OCI-LY1 (cell line): ENCODE measurements around the gene EIF1AD.
A peak's percentile ranks its signal among the peaks of the same experiment; 100 is the strongest.

Experiments
- H2AFZ ChIP-seq: fragments of 200-600 bp; sonication (generic), shearing (Covaris generic); 2 replicates; pipeline ENCODE4 v1.6.0; 2014; ENCODE audit warnings: antibody characterized with exemption, mild to moderate bottlenecking, low read length
- H3F3A ChIP-seq: fragments of 200-600 bp; sonication (generic), shearing (Covaris generic); 2 replicates; pipeline ENCODE4 v1.6.0; 2014; ENCODE audit warnings: mild to moderate bottlenecking, antibody characterized with exemption, low read length, moderate library complexity; ENCODE audit not compliant: insufficient read depth
- H3K27ac ChIP-seq: fragments of 200-600 bp; sonication (generic); 2 replicates; pipeline ENCODE4 v1.5.1; 2014; ENCODE audit warnings: low read length, mixed run types, mild to moderate bottlenecking, low read depth; ENCODE audit not compliant: poor library complexity, severe bottlenecking
- H3K27me3 ChIP-seq: fragments of 200-600 bp; sonication (generic); 2 replicates; pipeline ENCODE4 v1.6.0; 2014; ENCODE audit warnings: antibody characterized with exemption, mild to moderate bottlenecking, low read length, moderate library complexity; ENCODE audit not compliant: insufficient read depth
- H3K36me3 ChIP-seq: fragments of 200-600 bp; sonication (generic); 2 replicates; pipeline ENCODE4 v1.6.1; 2014; ENCODE audit warnings: mild to moderate bottlenecking, antibody characterized with exemption, low read length, moderate library complexity, mixed read lengths; ENCODE audit not compliant: insufficient read depth
- H3K4me1 ChIP-seq: fragments of 200-600 bp; sonication (generic); 2 replicates; pipeline ENCODE4 v1.5.1; 2014; ENCODE audit warnings: mild to moderate bottlenecking, low read length, moderate library complexity; ENCODE audit not compliant: insufficient read depth, severe bottlenecking
- H3K4me2 ChIP-seq: fragments of 200-600 bp; sonication (generic), shearing (Covaris generic); 2 replicates; pipeline ENCODE4 v1.6.1; 2014; ENCODE audit warnings: low read length
- H3K4me3 ChIP-seq: fragments of 200-600 bp; sonication (generic); 2 replicates; pipeline ENCODE4 v1.5.1; 2014; ENCODE audit warnings: low read length, low read depth, mild to moderate bottlenecking, mixed read lengths; ENCODE audit not compliant: poor library complexity, severe bottlenecking
- H3K79me2 ChIP-seq: fragments of 200-600 bp; shearing (Covaris generic); 2 replicates; pipeline ENCODE4 v1.6.1; 2016; ENCODE audit warnings: mixed run types, low read length, mixed read lengths; ENCODE audit not compliant: insufficient read depth
- H3K9ac ChIP-seq: fragments of 200-600 bp; sonication (generic), shearing (Covaris generic); 2 replicates; pipeline ENCODE4 v1.6.1; 2014; ENCODE audit warnings: mild to moderate bottlenecking, low read length, mixed read lengths
- H3K9me2 ChIP-seq: fragments of 200-600 bp; sonication (generic), shearing (Covaris generic); 2 replicates; pipeline ENCODE4 v1.6.1; 2014; ENCODE audit warnings: low read depth, mild to moderate bottlenecking, low read length, mixed read lengths
- H3K9me3 ChIP-seq: fragments of 200-600 bp; shearing (Covaris generic); 2 replicates; pipeline ENCODE4 v1.6.1; 2014; ENCODE audit warnings: low read length, mixed read lengths
- H4K20me1 ChIP-seq: fragments of 200-600 bp; sonication (generic), shearing (Covaris generic); 2 replicates; pipeline ENCODE4 v1.6.0; 2016; ENCODE audit warnings: mild to moderate bottlenecking, low read length; ENCODE audit not compliant: insufficient read depth
- EZH2 ChIP-seq: fragments of 200-600 bp; sonication (generic), shearing (Covaris generic); IDR thresholded peaks from 2 replicates; pipeline ENCODE4 v1.8.0; 2017; ENCODE audit warnings: borderline replicate concordance, mixed run types, mild to moderate bottlenecking, antibody characterized with exemption, low read length, moderate library complexity, mixed read lengths
- TF ChIP-seq, protein P1 (sequence below): fragments of 200-600 bp; sonication (generic), shearing (Covaris generic); IDR thresholded peaks from 2 replicates; pipeline ENCODE4 v1.5.1; 2017; ENCODE audit warnings: mild to moderate bottlenecking, antibody characterized with exemption, low read length, moderate library complexity, mixed read lengths

Gene EIF1AD

DNA sequence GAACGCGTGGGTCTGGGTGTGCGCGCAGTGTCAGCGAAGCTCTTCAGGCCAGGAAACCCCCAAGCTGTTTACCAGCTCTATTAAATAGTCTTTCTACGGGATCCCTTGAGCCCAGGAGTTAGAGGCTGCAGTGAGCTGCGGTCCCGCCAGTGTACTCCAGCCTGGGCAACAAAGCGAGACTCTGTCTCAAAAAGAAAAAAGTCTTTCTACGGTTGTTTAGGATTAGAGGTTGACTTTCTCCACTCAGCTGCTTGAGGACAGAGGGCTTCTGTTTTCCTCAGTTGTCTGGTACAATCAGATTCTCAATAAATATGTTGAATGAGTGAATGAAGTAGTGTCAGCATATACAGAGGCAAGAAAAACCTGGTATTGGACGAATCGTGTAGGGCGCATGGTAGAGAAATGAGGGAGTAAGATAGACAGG lies 39.8 kb downstream of the EIF1AD start:
- Histone ChIP-seq H3K4me1 (peaks cover 25% of the 10 kb centered on the region), H3K9me2 (no peaks in the 10 kb centered on the region), H3K4me3 (peak overlapping the region; percentile 100), H3K9ac (peak overlapping the region; percentile 100), H4K20me1 (no peaks in the 10 kb centered on the region), H2AFZ (no peak overlapping the region), H3K27me3 (no peaks in the 10 kb centered on the region), H3F3A (no peaks in the 10 kb centered on the region; the same call in 1 of the 2 replicates), H3K27ac (no peak overlapping the region), H3K79me2 (peaks cover 13% of the 10 kb centered on the region), H3K4me2 (peak overlapping the region; percentile 99), H3K9me3 (no peaks in the 10 kb centered on the region), H3K36me3 (peaks cover 35% of the 10 kb centered on the region)
- TF ChIP-seq, protein P1, sequence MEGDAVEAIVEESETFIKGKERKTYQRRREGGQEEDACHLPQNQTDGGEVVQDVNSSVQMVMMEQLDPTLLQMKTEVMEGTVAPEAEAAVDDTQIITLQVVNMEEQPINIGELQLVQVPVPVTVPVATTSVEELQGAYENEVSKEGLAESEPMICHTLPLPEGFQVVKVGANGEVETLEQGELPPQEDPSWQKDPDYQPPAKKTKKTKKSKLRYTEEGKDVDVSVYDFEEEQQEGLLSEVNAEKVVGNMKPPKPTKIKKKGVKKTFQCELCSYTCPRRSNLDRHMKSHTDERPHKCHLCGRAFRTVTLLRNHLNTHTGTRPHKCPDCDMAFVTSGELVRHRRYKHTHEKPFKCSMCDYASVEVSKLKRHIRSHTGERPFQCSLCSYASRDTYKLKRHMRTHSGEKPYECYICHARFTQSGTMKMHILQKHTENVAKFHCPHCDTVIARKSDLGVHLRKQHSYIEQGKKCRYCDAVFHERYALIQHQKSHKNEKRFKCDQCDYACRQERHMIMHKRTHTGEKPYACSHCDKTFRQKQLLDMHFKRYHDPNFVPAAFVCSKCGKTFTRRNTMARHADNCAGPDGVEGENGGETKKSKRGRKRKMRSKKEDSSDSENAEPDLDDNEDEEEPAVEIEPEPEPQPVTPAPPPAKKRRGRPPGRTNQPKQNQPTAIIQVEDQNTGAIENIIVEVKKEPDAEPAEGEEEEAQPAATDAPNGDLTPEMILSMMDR, result no peak
- TF ChIP-seq EZH2, result no peak

DNA sequence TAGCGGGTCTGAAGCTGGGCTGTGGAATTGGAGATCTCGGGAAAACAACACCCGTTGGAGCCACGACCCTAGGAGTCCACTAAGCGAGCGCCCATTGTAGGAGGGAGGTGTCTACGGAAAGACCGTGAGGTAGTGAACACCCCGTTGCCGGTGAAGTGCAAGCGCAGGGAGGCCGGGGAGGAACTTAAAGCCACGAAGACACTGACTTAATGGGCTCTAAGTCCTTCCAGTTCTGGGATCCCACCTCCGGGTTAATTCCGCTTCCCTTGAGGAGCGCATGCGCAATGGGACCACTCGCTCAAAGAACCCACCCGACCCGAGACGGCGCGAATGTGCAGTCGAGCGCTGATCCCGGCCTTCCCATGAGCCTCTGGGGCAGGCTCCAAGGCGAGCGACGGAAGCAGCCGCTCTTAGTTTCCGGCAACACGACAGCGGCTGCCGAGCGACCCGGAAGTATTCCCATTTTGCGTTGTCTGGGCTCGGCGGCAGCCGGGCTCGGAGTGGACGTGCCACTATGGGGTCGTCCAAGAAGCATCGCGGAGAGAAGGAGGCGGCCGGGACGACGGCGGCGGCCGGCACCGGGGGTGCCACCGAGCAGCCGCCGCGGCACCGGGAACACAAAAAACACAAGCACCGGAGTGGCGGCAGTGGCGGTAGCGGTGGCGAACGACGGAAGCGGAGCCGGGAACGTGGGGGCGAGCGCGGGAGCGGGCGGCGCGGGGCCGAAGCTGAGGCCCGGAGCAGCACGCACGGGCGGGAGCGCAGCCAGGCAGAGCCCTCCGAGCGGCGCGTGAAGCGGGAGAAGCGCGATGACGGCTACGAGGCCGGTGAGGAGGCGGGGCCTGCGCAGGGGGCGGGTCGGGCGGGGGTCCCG lies 40.5 kb downstream of the EIF1AD start, which contains the start of gene SART1:
SART1 (plus strand) TSS at position 468 of the 874 bp plus-strand sequence; CDS start at position 515, 47 bp downstream.
- H3K9me3 ChIP-seq, result no peaks in the 10 kb centered on the region
- H3K4me3 ChIP-seq, result peak within 1 kb of the TSS; percentile 100
- peaks cover 28% of the 10 kb centered on the region for H3K36me3 ChIP-seq
- TF ChIP-seq EZH2, result no peak
- TF ChIP-seq, protein P1, result no peak
- H3K4me2 ChIP-seq, result peak within 1 kb of the TSS; percentile 99
- H3K79me2 ChIP-seq, result peaks cover 13% of the 10 kb centered on the region
- H3F3A ChIP-seq, result no peaks in the 10 kb centered on the region; the same call in 1 of the 2 replicates
- H3K9me2 ChIP-seq, result no peaks in the 10 kb centered on the region
- 0 out of 2 replicates have a peak within 1 kb of the TSS, but pooled peaks have one; percentile 23 for H2AFZ ChIP-seq
- peak within 1 kb of the TSS; percentile 100 for H3K9ac ChIP-seq
- H3K27ac ChIP-seq, result peak within 1 kb of the TSS; percentile 70
- no peaks in the 10 kb centered on the region for H4K20me1 ChIP-seq
- H3K27me3 ChIP-seq, result no peaks in the 10 kb centered on the region
- H3K4me1 ChIP-seq, result peaks cover 31% of the 10 kb centered on the region

DNA sequence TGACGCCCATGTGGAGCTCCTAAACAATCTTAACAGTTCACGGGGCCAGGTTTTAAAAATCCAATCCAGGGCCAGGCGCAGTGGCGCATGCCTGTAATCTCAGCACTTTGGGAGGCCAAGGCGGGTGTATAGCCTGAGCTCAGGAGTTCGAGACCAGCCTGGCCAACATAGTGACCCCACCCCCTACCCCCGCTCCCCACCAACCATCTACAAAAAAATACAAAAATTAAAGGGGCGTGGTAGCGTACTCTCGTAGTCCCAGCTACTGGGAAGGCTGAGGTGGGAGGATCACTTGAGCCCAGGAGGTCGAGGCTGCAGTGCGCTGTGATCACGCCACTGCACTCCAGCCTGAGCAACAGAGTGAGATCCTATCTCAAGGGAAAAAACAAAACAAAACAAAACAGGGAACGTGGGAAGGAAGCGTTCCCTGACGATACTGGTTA lies 41.1 kb downstream of the EIF1AD start:
- Histone ChIP-seq H3K27me3 (no peaks in the 10 kb centered on the region), H3K4me1 (peaks cover 33% of the 10 kb centered on the region), H3K9me3 (no peaks in the 10 kb centered on the region), H3K36me3 (peaks cover 22% of the 10 kb centered on the region), H3K27ac (peak overlapping the region; percentile 70), H3K4me2 (peak overlapping the region; percentile 99), H3K4me3 (peak overlapping the region; percentile 100), H3F3A (no peaks in the 10 kb centered on the region; the same call in 1 of the 2 replicates), H3K79me2 (peaks cover 13% of the 10 kb centered on the region), H4K20me1 (no peaks in the 10 kb centered on the region), H3K9ac (peak overlapping the region; percentile 100), H2AFZ (0 out of 2 replicates have a peak overlapping the region, but pooled peaks have one; percentile 23), H3K9me2 (no peaks in the 10 kb centered on the region)
- TF ChIP-seq EZH2, result no peak
- TF ChIP-seq, protein P1, result no peak
